HK-2 (cell line): ENCODE measurements around the gene REC8.
A peak's percentile ranks its signal among the peaks of the same experiment; 100 is the strongest.

Experiments used
- DNase-seq: peaks from one replicate; pipeline ENCODE4 v3.0.0-alpha.2; 2018; ENCODE audit not compliant: unreplicated experiment

REC8 gene

DNA sequence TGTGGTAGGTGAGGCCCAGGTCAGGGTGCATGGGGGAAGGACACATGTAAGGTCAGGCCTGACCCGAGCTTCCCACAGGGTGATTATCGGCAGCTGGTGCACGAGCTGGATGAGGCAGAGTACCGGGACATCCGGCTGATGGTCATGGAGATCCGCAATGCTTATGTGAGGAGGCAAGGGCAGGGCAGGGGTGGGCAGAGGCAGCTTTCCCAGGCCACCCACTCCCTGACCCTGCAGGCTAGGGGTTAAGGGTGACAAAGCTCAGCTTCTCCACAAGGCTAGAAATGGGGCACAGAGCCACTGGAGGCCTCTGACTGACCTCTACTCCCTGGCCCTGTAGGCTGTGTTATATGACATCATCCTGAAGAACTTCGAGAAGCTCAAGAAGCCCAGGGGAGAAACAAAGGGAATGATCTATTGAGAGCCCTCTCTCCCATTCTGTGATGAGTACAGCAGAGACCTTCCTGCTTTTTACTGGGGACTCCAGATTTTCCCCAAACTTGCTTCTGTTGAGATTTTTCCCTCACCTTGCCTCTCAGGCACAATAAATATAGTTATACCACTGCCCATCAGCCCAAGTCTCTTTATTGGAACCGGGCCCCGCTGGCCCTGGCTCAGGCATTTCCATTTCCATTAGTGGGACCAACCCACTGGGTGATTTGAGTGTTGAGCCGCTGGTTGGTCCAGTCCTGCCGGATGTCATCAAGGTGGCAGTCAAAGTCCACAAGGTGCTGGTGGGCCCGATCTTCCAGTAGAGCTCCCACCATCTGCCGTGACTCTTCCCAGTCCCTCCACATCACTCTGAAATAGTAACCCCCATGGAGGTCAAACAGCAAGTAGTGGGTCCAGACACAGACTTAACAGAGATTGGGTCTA is 33.2 kb upstream of the REC8 start:
- DNase-seq = no peak

DNA sequence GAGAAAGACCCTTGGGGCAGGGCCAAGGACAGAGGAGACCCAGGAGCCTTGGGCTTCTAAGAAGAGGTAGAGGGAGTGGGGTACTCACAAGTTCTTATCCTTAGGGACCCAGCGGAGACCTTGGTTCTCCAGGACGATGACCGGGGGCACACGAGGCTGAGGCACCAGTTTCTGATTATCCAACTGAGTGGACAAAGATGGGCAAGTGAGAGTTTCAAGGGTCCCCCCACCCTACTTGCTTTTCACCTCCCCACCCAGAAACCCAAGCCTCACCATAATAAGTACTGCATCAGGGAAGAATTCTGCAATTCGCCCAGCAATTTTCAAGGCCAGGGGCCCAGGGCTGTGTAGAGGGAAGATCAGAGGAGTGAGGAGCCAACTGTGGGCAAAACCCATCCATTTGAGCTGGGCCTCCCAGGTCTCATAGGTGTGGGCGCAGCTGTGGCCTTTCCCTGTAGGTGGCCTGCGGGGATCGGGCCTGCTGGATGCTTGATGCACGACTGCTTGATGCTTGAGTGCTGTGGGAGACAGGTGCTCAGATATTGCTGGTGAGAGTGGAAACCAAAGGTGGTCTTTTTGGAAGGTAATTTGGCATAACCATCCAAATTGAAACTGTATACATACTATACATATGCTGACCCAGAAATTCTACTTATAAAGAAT is 32.5 kb upstream of the REC8 start:
- no peak for DNase-seq

DNA sequence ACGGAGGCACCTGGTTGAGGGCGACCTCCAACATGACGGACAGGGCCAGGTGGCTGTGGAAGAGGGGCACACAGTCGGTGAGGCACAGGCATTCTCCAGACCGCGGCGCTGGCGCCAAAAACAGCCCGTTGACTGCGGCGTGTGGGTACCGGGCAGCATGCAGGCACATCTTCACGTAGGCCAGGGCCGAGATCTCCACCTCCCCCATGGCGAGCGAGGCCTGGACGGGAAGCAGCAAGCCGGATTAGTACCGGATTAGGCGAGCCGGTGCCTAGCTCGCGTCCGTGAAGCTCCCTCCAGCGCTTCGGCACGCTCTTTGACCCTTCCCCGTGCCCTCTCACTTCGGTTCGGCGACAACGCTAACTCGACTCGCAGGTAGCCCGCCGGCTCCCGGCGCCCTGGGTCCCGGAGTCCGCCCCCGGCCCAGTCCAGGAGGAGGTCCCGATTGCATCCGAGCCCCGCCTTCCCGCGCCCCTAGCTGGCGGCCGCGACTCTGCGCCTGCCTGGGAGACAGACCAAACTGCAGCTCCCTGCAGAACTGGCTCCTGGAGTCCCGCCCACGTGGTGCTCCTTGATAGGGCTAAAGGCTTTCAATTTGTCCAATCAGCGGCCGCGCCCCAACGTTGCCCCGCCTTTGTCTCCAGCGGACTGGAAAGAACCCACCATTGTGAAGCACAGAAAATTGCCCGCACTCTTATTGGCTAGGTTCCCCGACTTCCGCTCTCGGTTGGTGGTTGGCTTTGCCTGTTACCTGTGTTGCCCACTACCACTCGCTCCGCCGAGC is 30.6 kb upstream of the REC8 start, which contains the start of gene EMC9:
EMC9 (minus strand) TSS at position 495 of the 784 bp plus-strand sequence; CDS start at position 208, 287 bp downstream.
- DNase-seq = peak; percentile 99

DNA sequence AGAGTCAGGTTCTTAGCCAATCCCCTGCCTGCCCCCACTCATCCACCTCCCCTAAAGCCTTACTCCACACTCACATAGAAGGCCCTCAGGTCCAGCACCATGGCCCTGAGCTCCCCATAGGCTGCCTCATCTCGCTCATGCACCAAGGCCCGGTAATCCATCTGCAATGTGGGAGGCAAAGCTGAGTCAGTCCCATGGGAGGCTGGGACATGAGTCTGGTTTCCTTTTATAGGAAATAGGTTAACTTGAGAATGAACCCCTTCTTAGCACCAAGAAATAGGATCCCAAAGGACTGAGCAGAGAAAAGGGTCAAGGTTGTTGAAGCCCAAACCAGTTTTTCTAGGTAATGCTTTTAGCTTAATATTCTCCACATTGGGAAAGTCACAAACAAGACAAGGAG is 28.4 kb upstream of the REC8 start:
- no peak for DNase-seq

DNA sequence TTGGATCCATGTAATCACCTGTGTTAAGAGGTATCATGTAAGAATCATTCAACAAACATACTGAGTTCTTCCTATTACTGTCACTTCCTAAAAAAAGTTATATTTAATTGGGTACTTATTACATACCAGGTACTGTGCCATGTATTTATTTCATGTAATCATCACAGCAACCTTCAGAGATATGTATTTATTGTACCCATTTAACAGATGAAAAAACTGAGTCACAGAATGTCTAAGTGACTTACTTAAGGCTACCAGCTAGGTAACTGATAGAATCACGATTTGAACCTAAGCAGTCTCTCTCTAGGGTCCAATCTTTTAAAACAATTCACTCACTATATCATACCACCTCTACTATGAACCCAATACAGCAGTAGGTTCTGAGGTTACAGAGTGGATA is 27.4 kb upstream of the REC8 start:
- DNase-seq = no peak

DNA sequence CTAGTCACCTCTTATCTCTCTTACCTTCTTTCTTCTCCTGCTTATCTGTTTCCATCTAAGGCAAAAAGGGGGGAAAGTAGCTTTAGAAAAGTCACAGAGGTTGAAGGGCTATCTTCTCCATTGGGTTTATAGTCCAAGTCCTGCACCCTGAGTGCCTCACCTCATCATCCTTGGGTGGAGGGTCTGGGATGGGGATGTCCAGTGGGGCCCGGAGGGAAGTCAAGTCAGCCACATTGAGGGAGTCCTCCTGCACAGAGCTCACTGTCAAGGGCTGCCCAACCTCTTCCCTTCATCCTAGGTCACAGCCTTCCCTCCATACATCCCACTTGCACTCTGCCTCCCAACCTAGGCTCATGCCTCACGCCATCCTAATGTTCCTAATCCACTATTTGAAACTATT is 26.7 kb upstream of the REC8 start:
- no peak for DNase-seq

DNA sequence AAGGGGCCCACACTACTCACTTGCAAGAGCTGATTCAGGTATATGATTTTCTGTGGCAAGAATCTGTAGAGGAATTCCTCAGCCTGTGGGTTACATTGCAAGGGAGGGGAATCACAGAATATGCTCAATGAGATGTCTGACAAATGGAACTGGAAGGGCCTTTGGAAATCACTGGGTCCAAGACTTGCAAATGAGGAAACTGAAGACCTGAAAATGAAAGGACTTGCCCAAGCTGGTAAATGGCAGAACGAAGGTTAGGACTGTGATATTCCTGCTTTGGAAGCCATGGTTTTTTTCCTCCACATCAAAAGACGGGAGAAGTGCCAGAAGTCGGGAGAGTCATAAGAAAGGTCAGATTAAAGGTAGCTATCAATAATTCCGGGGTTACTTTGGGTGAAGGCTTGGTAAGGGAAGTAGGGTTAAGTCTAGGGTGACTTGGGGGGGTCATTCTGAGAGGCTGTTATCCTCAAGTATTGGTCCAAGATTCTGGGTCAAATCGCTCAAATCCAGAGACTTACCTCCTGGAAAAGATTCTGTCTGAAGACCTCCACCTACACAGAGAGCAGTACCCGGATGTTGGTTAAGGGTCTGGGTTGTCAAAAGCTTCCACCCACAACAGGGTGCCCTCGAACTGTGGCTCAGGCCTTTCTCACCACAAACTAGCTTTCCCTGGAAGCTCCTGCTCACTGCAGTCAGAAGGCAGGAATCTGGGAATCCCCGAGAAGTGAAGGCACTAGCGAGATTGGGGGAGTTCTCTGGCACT is 26.0 kb upstream of the REC8 start:
- DNase-seq = no peak

DNA sequence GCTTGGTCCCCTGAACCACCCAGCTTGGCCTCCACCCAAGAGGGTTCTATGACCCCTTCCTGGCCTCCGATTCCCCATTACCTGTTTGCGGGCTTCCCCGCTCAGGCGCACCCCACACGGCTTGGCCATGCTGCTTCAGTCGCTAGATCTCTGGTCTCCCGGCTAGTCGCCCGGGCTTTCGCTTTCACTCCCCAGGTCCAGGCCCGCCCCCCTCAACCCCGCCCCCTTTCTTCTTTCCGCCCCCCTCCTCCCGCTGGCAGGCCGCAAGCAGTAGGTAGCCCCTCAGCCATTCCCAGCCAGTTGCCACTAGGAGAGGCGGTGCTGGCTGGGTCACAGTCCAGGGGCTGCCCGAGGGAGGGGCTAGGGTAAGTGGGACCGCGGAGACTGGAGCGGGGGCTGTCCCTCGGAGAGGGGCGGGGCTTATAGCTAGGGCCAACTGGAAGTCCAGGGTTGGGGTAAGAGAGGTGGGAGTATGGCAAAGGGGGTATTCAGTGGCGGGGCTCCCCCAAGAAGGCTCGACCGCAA is 25.4 kb upstream of the REC8 start, which contains the start of gene PSME2:
PSME2 (minus strand) TSS at position 158 of the 525 bp plus-strand sequence; CDS start at position 129, 29 bp downstream.
- peak; percentile 97 for DNase-seq

DNA sequence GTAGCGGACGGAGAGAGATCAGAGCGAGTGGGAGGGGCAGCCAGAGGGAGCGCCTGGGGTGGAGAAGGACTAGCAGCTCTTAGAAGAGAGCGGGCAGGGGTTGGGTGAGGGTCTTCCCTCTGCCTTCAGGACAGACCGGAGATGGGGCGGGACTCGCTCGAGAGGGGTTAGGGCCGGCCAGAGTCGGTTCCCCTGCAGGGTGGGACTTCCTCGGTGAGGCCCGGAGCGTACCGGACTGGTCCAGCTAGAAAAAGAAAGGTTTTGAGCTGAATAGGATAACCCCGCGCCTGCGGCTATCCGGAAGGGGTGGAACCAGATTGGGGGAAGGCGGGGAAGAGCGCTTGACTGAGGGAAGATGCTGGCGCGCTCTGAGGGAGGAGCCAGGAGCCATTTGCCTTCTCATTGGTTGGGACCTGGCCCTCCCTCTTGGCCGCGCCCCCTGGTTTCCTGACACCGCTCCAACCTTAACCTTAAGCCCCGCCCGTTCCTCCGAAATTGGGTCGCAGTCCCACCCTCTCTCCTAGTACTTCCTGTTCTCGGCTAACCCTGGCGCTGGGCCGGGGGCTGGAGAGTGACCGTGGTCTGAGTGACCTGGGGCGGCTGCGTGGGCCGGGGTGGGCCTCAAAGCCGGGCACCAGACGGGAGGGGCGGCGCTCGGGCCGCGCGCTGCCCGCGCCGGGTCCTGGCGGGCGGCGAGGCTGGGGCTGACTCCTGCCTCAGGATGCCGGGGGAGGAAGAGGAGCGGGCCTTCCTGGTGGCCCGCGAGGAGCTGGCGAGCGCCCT is 24.7 kb upstream of the REC8 start, which contains the start of gene RNF31:
RNF31 (plus strand) TSS at position 521 of the 783 bp plus-strand sequence; CDS start at position 722, 201 bp downstream.
- peak; percentile 96 for DNase-seq

DNA sequence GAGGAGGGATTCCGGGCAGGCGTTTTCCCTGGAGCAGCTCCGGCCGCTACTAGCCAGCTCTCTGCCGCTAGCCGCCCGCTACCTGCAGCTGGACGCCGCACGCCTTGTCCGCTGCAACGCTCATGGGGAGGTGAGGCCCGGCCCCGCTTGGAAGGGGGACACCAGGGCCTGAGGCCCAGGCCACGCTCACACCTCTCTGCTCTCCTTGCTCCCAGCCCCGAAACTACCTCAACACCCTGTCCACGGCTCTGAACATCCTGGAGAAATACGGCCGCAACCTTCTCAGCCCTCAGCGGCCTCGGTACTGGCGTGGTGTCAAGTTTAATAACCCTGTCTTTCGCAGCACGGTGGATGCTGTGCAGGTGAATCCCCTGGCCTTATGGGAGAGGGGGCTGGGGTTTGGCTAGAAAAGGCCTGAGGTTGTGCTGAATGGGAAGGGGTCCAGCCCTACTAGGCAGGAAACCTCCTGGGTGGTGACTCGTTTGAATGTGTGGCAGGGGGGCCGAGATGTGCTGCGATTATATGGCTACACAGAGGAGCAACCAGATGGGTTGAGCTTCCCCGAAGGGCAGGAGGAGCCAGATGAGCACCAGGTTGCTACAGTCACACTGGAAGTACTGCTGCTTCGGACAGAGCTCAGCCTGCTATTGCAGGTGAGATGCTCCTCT is 24.0 kb upstream of the REC8 start:
- no peak for DNase-seq

DNA sequence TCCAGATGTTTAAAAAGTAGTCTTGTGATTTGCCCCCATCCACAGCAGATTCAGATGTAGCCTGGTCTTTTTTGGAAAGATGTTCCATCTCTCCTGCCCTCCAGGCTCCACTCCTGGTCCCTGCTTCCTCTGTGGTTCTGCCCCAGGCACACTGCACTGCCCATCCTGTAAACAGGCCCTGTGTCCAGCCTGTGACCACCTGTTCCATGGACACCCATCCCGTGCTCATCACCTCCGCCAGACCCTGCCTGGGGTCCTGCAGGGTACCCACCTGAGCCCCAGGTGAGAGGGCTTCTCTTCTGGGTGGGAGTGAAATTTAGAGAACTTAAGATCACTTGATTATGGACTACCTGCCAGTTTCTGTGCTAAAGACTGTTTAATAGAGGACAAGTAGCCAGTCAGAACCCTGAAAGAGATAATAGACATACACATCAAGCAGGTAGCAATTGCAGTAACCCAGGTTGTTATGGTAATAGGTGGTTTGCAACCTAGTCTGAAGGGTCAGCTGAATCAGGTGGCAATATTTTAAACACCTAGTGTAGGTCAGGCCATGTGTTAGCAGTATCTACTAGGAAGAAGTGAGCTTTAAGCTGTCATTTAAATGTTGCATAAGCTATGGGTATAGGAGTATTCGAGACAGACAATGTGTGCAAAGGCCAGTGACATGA is 22.4 kb upstream of the REC8 start:
- no peak for DNase-seq

DNA sequence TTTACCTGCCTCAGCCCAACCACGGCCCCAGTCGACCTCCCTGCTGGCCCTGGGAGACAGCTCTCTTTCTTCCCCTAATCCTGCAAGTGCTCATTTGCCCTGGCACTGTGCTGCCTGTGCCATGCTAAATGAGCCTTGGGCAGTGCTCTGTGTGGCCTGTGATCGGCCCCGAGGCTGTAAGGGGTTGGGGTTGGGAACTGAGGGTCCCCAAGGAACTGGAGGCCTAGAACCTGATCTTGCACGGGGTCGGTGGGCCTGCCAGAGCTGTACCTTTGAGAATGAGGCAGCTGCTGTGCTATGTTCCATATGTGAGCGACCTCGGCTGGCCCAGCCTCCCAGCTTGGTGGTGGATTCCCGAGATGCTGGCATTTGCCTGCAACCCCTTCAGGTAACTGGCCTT is 21.8 kb upstream of the REC8 start:
- DNase-seq = no peak

DNA sequence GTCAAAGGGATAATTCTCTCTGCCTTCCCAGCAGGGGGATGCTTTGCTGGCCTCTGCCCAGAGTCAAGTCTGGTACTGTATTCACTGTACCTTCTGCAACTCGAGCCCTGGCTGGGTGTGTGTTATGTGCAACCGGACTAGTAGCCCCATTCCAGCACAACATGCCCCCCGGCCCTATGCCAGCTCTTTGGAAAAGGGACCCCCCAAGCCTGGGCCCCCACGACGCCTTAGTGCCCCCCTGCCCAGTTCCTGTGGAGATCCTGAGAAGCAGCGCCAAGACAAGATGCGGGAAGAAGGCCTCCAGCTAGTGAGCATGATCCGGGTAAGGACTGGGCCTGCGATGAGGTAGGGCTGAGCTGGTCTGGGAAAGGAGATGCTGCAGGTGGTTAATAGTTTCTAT is 21.3 kb upstream of the REC8 start:
- DNase-seq = no peak

DNA sequence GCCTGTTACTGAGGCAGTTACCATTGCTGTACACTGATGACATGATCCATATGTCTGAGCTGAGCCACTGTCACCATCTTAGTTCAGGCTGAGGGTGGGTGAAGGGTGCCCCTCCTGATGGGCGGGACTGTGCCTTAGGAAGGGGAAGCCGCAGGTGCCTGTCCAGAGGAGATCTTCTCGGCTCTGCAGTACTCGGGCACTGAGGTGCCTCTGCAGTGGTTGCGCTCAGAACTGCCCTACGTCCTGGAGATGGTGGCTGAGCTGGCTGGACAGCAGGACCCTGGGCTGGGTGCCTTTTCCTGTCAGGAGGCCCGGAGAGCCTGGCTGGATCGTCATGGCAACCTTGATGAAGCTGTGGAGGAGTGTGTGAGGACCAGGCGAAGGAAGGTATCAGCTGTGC is 20.9 kb upstream of the REC8 start:
- no peak for DNase-seq

DNA sequence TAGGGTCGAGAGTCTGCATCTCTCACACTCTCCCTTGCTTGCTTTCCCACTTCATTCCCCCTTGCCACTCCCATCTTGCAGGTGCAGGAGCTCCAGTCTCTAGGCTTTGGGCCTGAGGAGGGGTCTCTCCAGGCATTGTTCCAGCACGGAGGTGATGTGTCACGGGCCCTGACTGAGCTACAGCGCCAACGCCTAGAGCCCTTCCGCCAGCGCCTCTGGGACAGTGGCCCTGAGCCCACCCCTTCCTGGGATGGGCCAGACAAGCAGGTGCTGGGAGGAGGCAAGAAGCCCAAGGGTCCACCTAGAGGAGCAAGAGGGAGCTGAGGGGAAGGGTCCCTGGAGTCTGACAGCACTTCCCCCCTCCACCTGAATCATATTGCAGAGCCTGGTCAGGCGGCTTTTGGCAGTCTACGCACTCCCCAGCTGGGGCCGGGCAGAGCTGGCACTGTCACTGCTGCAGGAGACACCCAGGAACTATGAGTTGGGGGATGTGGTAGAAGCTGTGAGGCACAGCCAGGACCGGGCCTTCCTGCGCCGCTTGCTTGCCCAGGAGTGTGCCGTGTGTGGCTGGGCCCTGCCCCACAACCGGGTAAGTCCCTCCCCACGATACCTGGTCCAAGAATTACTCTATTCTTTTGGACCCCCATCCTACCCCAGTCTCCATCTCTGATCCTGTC is 20.3 kb upstream of the REC8 start:
- no peak for DNase-seq

DNA sequence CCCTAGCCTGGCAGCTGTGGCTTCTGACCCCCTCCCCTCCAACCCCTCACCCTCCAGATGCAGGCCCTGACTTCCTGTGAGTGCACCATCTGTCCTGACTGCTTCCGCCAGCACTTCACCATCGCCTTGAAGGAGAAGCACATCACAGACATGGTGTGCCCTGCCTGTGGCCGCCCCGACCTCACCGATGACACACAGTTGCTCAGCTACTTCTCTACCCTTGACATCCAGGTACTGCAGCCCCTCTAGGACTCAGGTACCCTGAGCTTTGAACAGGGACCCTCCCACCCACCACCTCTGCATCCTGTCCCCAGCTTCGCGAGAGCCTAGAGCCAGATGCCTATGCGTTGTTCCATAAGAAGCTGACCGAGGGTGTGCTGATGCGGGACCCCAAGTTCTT is 16.8 kb upstream of the REC8 start:
- no peak for DNase-seq

DNA sequence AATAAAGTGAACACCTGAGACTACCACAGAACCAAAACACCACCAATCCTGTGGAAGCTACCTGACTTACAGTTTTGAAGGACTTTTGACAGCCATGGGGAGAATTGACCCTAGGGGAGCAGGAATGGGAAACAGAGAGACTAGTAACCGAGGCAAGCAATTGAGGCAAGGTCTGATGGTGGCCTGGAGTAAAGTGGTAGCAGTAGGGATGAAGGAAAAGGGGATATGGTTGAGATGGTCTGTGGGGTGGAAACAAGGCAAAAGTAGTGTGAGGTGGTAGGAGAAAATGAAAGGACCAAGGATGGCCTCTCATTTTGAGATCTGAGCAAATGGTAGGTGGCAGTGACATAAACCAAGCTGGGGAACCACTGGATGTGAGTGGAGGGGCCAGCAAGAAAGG is 15.0 kb upstream of the REC8 start:
- no peak for DNase-seq

DNA sequence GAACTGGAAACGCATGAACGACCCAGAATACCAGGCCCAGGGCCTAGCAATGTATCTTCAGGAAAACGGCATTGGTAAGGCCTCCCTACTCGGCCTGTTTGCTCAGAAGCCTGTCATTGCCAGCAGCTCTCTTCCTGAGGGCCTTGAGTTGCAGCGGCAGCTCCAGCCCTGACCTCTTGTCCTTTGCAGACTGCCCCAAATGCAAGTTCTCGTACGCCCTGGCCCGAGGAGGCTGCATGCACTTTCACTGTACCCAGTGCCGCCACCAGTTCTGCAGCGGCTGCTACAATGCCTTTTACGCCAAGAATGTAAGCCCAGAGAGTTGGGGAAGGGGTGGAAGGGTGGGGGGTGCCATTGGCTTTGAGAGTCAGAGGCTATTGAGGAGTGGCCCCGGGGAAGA is 14.5 kb upstream of the REC8 start:
- no peak for DNase-seq
